ENCODE results near the gene NAALADL2. TPM values are rescaled to one million over a fixed set of nuclear protein-coding genes. Genes with fewer than 3 reads are reported as not detected.
"Not testable (repeated sequence)": the region's sequence is repeated elsewhere in the genome, so short reads cannot be mapped to it uniquely, and the experiment has no call there.

NAALADL2 gene
- total and polyA plus RNA-seq, 7 donors = 0.56 to 3.3 (median 1.6) TPM

DNA sequence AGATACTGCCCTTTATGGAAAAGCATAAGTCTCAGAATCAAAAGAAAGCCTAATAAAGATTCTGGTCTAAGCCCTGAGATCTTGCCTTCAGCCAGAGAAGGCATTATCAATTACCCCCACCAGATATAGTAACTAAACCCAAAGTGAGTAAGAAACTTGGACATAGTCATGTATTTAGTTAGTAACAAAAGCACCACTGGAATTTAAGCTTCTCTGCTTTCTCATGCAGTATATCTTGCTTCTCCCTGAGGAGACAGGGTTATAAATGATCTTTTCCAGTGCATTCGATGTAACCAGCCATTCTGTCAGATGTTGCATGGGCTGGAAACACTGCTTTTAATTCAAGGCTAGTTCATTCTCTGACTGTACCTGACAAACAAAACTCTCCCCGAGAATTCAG, 946.7 kb downstream of the NAALADL2 start:
- H3K36me3 ChIP-seq (ENCODE audit: insufficient read depth in 1 of 2, low read depth in 1 of 2) = no peaks in the 10 kb centered on the region
- H3K9me3 ChIP-seq = no peaks in the 10 kb centered on the region
- DNase-seq (no peak), ATAC-seq (no peak)
- H3K27me3 ChIP-seq (ENCODE audit: insufficient read depth in 3 of 3, low read length in 2 of 3) = no peaks in the 10 kb centered on the region
- no peaks in the 10 kb centered on the region for H3K4me1 ChIP-seq
- no peak overlapping the region for H3K27ac ChIP-seq
- intact Hi-C loops (cut with DNase I) = no loop called here
- no peak overlapping the region for H3K4me3 ChIP-seq
- TF ChIP-seq CTCF (IDR thresholded peaks at IDR 0.05) = no peak
- 30 to 54% (median 49%) methylated on average over 2 of the region's 2 CpGs for WGBS, 3 donors

DNA sequence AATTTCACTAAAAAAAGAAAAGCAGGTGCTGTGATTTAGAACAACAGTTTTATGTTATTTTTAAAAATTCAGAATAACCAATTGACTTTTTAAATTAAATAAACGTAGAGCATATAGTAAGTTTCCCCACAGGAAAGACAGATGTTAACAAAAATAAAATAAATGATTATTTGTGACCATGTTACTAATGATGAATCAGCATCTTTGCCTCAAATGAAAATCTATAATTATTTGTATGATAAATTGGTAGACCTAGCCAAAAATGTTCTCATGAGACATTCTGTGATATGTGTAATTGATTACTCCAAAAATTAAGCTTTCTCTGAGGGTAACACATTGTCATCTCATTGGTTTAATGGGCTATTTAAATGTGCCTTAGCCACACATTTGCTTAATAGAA, 948.0 kb downstream of the NAALADL2 start:
- 72 to 87% (median 79%) methylated on average over 1 of the region's 1 CpG for WGBS, 3 donors
- TF ChIP-seq CTCF (IDR thresholded peaks at IDR 0.05) = no peak
- no peak for DNase-seq
- Histone ChIP-seq H3K27me3 (ENCODE audit: insufficient read depth in 3 of 3, low read length in 2 of 3) (no peaks in the 10 kb centered on the region), H3K4me3 (no peak overlapping the region), H3K36me3 (ENCODE audit: insufficient read depth in 1 of 2, low read depth in 1 of 2) (no peaks in the 10 kb centered on the region), H3K27ac (no peak overlapping the region), H3K4me1 (no peaks in the 10 kb centered on the region), H3K9me3 (no peaks in the 10 kb centered on the region)
- no peak for ATAC-seq
- intact Hi-C loops (cut with DNase I) = no loop called here

- WGBS, 3 donors = 84 to 88% (median 88%) methylated on average over 3 of the region's 3 CpGs
- Histone ChIP-seq H3K27ac (no peak overlapping the region), H3K36me3 (ENCODE audit: insufficient read depth in 1 of 2, low read depth in 1 of 2) (no peaks in the 10 kb centered on the region), H3K27me3 (ENCODE audit: insufficient read depth in 3 of 3, low read length in 2 of 3) (no peaks in the 10 kb centered on the region), H3K4me1 (no peaks in the 10 kb centered on the region), H3K9me3 (no peaks in the 10 kb centered on the region), H3K4me3 (no peak overlapping the region)
- no peak for ATAC-seq
- DNase-seq = no peak
- no peak for TF ChIP-seq CTCF (IDR thresholded peaks at IDR 0.05)
- intact Hi-C loops (cut with DNase I) = no loop called here
These were observed 959.8 kb downstream of the NAALADL2 start for GRCh38 chr3:175818811-175819464.

DNA sequence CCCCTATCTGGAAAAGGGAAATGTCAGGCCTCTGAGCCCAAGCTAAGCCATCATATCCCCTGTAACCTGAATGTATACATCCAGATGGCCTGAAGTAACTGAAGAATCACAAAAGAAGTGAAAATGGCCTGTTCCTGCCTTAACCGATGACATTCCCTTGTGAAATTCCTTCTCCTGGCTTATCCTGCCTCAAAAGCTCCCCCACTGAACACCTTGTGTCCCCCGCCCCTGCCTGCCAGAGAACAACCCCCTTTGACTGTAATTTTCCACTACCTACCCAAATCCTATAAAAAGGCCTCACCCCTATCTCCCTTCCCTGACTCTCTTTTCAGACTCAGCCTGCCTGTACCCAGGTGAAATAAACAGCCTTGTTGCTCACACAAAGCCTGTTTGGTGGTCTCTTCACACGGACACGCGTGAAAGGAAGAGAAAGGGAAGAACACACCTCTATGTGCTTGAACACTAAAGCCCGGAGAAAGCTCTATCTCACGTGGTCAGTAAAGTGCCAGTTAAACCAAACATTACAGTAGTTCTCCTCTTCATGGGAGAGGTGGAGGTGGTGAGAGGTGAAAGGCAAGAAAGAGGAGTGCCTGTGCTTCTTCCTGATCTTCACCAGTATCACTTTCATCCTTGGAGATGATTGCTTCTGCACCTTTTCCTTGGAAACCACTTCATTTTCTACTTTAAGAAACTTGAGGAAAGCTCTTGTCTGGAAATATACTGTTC, 963.8 kb downstream of the NAALADL2 start:
- H3K4me3 ChIP-seq; ATAC-seq; H3K9me3 ChIP-seq; H3K27ac ChIP-seq; DNase-seq; H3K27me3 ChIP-seq (ENCODE audit: insufficient read depth in 3 of 3, low read length in 2 of 3); H3K4me1 ChIP-seq; intact Hi-C loops (cut with DNase I); H3K36me3 ChIP-seq (ENCODE audit: insufficient read depth in 1 of 2, low read depth in 1 of 2): not testable (repeated sequence)
- WGBS, 3 donors = 86 to 90% (median 88%) methylated on average over 7 of the region's 7 CpGs

DNA sequence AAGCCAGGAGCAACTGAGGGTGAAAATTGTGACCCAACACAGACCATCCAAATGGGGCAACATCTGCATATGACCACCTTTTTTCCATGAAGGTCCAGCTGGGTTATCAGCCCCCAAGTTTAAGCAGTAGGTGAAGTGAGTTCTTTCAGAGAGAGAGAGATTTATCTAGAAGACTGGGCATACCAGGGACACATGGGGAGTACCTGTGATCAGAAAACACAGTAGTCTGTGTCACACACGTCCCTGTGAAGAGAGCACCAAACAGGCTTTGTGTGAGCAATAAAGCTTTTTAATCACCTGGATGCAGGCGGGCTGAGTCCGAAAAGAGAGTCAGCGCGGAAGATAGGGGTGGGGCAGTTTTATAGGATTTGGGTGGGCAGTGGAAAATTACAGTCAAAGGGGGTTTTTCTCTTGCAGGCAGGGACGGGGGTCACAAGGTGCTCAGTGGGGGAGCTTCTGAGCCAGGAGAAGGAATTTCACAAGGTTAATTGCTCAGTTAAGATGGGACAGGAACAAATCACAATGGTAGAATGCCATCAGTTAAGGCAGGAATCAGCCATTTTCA, 966.0 kb downstream of the NAALADL2 start:
- ATAC-seq; DNase-seq; H3K27ac ChIP-seq; H3K4me1 ChIP-seq; H3K9me3 ChIP-seq; H3K36me3 ChIP-seq (ENCODE audit: insufficient read depth in 1 of 2, low read depth in 1 of 2); intact Hi-C loops (cut with DNase I); H3K4me3 ChIP-seq; H3K27me3 ChIP-seq (ENCODE audit: insufficient read depth in 3 of 3, low read length in 2 of 3): not testable (repeated sequence)
- WGBS, 3 donors = 87 to 90% (median 89%) methylated on average over 6 of the region's 6 CpGs

Data from psoas muscle (tissue), 8 donors.